GM23248 (cell line): ENCODE measurements around the gene HDAC4. TPM values are rescaled to one million over a fixed set of nuclear protein-coding genes. Genes with fewer than 3 reads are reported as not detected.

Experiments
- DNase-seq: peaks from one replicate; pipeline ENCODE4 v3.0.0-alpha.2; 2015
- H2AFZ ChIP-seq: fragments of 200-600 bp; sonication (generic); 2 replicates; pipeline ENCODE4 v1.6.1; 2016; ENCODE audit warnings: antibody characterized with exemption
- H3F3A ChIP-seq: fragments of 200-600 bp; sonication (generic); 2 replicates; pipeline ENCODE4 v1.6.1; 2016; ENCODE audit warnings: mild to moderate bottlenecking, antibody characterized with exemption, mixed run types; ENCODE audit not compliant: insufficient read depth
- H3K27ac ChIP-seq: fragments of 200-600 bp; sonication (generic); 2 replicates; pipeline ENCODE4 v1.5.1; 2016; ENCODE audit warnings: mild to moderate bottlenecking
- H3K27me3 ChIP-seq: fragments of 200-600 bp; sonication (generic); replicated peaks from 2 replicates; pipeline ENCODE4 v1.6.1; 2016; ENCODE audit warnings: mild to moderate bottlenecking; ENCODE audit not compliant: insufficient read depth
- H3K36me3 ChIP-seq: fragments of 200-600 bp; sonication (generic); 2 replicates; pipeline ENCODE4 v1.6.1; 2016; ENCODE audit warnings: low read depth, mild to moderate bottlenecking
- H3K4me1 ChIP-seq: fragments of 200-600 bp; sonication (generic); 2 replicates; pipeline ENCODE4 v1.6.1; 2016; ENCODE audit warnings: mild to moderate bottlenecking; ENCODE audit not compliant: insufficient read depth
- H3K4me2 ChIP-seq: fragments of 200-600 bp; sonication (generic); one replicate; pipeline ENCODE4 v1.6.1; 2016; ENCODE audit warnings: mild to moderate bottlenecking; ENCODE audit not compliant: unreplicated experiment
- H3K4me3 ChIP-seq: fragments of 200-600 bp; sonication (generic); 2 replicates; pipeline ENCODE4 v1.5.1; 2016; ENCODE audit warnings: mild to moderate bottlenecking
- H3K79me2 ChIP-seq: fragments of 200-600 bp; sonication (generic); 2 replicates; pipeline ENCODE4 v1.6.1; 2016; ENCODE audit warnings: mild to moderate bottlenecking; ENCODE audit not compliant: insufficient read depth
- H3K9ac ChIP-seq: fragments of 200-600 bp; sonication (generic); 2 replicates; pipeline ENCODE4 v1.6.1; 2016; ENCODE audit warnings: mild to moderate bottlenecking
- H3K9me2 ChIP-seq: fragments of 200-600 bp; sonication (generic); 2 replicates; pipeline ENCODE4 v1.6.1; 2016; ENCODE audit warnings: mixed run types, mild to moderate bottlenecking, moderate library complexity; ENCODE audit not compliant: insufficient read depth
- H3K9me3 ChIP-seq: fragments of 200-600 bp; sonication (generic); one replicate; pipeline ENCODE4 v1.6.1; 2017; ENCODE audit warnings: low read depth
- H4K20me1 ChIP-seq: fragments of 200-600 bp; sonication (generic); 2 replicates; pipeline ENCODE4 v1.6.0; 2016; ENCODE audit not compliant: insufficient read depth
- EZH2 ChIP-seq: fragments of 200-600 bp; sonication (generic); IDR thresholded peaks from 2 replicates; pipeline ENCODE4 v1.6.1; 2018; ENCODE audit warnings: antibody characterized with exemption, mild to moderate bottlenecking; ENCODE audit not compliant: insufficient read depth, poor library complexity, severe bottlenecking
- EZH2phosphoT487 ChIP-seq: fragments of 200-600 bp; sonication (generic); IDR thresholded peaks from 2 replicates; pipeline ENCODE4 v1.6.1; 2018; ENCODE audit warnings: antibody characterized with exemption, moderate library complexity, mild to moderate bottlenecking, low read depth; ENCODE audit not compliant: insufficient read depth
- WGBS, 2 experiments: methylation state at CpG; one replicate each; pipeline ENCODE4 v1.1.6; 2015 to 2017; ENCODE audit warnings: low lambda C conversion rate in 2 of 2, low coverage in 1 of 2; ENCODE audit errors: missing lambda C conversion rate in 2 of 2; 5-methylcytosine and 5-hydroxymethylcytosine counted together
- in situ Hi-C: fragments of 300-500 bp; cut with MboI; formaldehyde crosslinking; loops from 2 replicates; pipeline ENCODE4 v1.15.0; 2020
- polyA plus RNA-seq: library from polyadenylated mRNA; unstranded; fragments of >200 nt; fragmentation: Nextera tagmentation; extraction: Ambion mirVana; gene quantifications from 2 replicates; pipeline ENCODE4 v1.2.1, GENCODE V29; 2016
- total RNA-seq: library from RNA; depleted of rRNA; stranded (reverse); fragments of >200 nt; shearing (Covaris generic); gene quantifications from 2 replicates; pipeline ENCODE4 v1.2.3, GENCODE V29; 2014

HDAC4 gene
- total and polyA plus RNA-seq, 2 experiments from 2014 or later, result 2.1 to 6.3 TPM

DNA sequence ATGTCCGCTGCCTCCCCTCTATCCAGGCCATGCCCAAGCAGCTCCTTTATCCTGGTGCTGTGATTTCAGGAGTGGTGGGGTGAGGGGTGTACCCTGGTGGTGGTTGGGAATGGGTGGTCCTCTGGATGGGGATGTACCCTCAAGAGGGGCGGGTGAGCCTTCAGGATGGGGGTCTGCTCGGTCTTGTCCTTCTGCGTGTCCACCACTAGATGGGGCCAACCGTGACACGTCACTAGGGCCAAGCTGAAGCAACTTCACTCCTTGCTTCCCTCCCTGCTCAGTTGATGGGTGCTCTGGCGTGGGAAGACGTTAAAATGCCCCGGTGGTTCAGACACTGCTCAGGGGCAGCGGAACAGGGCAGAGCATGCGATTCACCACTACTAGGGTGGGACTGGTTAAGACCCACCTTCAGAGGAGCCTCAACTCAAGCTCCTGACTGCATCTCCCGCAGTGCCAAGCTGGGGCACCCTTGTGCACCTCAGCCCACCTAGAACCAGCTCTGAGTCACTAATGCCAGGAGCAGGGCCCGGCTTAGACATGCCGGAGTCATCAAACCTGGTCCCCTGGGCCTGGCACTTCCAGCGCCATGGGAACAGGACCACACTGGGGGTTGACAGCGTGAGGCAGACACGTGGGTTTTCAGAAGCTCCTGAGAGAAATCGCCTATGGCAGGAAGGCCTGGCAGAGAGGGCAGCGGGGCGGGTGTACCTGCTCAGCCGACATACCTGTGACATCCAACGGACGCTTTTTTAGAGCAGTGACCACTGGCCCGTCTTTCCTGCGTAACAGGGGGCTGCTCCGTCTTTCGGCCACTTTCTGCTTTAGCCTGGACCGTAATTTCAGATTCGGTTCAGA lies 256.7 kb downstream of the HDAC4 start:
- no peaks in the 10 kb centered on the region for H3K9me2 ChIP-seq
- no peaks in the 10 kb centered on the region for H3K4me1 ChIP-seq
- no peak overlapping the region for H2AFZ ChIP-seq
- no peaks in the 10 kb centered on the region for H3F3A ChIP-seq
- no peaks in the 10 kb centered on the region for H3K79me2 ChIP-seq
- whole genome bisulfite sequencing, 2 experiments, result 89% methylated on average over 29 of the region's 29 CpGs
- TF ChIP-seq EZH2phosphoT487 (no peak), EZH2 (no peak)
- in situ Hi-C loops, result no loop called here
- H3K9me3 ChIP-seq, result no peaks in the 10 kb centered on the region
- no peak overlapping the region for H3K4me2 ChIP-seq
- H3K9ac ChIP-seq, result no peak overlapping the region
- no peaks in the 10 kb centered on the region for H3K27me3 ChIP-seq
- H4K20me1 ChIP-seq, result no peaks in the 10 kb centered on the region
- H3K36me3 ChIP-seq, result no peaks in the 10 kb centered on the region
- peak; percentile 69 for DNase-seq
- no peak overlapping the region for H3K4me3 ChIP-seq
- H3K27ac ChIP-seq, result no peak overlapping the region

- no peak overlapping the region for H3K4me3 ChIP-seq
- H3F3A ChIP-seq, result no peaks in the 10 kb centered on the region
- no peak for TF ChIP-seq EZH2phosphoT487
- TF ChIP-seq EZH2, result no peak
- no peaks in the 10 kb centered on the region for H3K9me3 ChIP-seq
- no peaks in the 10 kb centered on the region for H3K4me1 ChIP-seq
- no peaks in the 10 kb centered on the region for H4K20me1 ChIP-seq
- no peaks in the 10 kb centered on the region for H3K27me3 ChIP-seq
- no peaks in the 10 kb centered on the region for H3K79me2 ChIP-seq
- in situ Hi-C loops, result no loop called here
- H2AFZ ChIP-seq, result no peak overlapping the region
- H3K36me3 ChIP-seq, result no peaks in the 10 kb centered on the region
- no peak overlapping the region for H3K4me2 ChIP-seq
- H3K9ac ChIP-seq, result no peak overlapping the region
- peak; percentile 42 for DNase-seq
- no peaks in the 10 kb centered on the region for H3K9me2 ChIP-seq
- WGBS, 2 experiments, result 89 to 98% methylated on average over 9 of the region's 9 CpGs
- no peak overlapping the region for H3K27ac ChIP-seq
Observed at GRCh38 chr2:239142806-239143205, 258.0 kb downstream of the HDAC4 start.

GRCh38 chr2:239142296-239142695 lies 258.5 kb downstream of the HDAC4 start:
- in situ Hi-C loops, result no loop called here
- no peaks in the 10 kb centered on the region for H3K4me1 ChIP-seq
- no peaks in the 10 kb centered on the region for H3F3A ChIP-seq
- no peaks in the 10 kb centered on the region for H3K27me3 ChIP-seq
- H3K9ac ChIP-seq, result no peak overlapping the region
- no peak overlapping the region for H3K27ac ChIP-seq
- WGBS, 2 experiments, result 97 to 99% methylated on average over 13 of the region's 13 CpGs
- no peak overlapping the region for H2AFZ ChIP-seq
- H3K4me3 ChIP-seq, result no peak overlapping the region
- no peaks in the 10 kb centered on the region for H3K36me3 ChIP-seq
- H4K20me1 ChIP-seq, result no peaks in the 10 kb centered on the region
- H3K9me2 ChIP-seq, result no peaks in the 10 kb centered on the region
- H3K79me2 ChIP-seq, result no peaks in the 10 kb centered on the region
- no peak for DNase-seq
- no peaks in the 10 kb centered on the region for H3K9me3 ChIP-seq
- H3K4me2 ChIP-seq, result no peak overlapping the region
- no peak for TF ChIP-seq EZH2phosphoT487

DNA sequence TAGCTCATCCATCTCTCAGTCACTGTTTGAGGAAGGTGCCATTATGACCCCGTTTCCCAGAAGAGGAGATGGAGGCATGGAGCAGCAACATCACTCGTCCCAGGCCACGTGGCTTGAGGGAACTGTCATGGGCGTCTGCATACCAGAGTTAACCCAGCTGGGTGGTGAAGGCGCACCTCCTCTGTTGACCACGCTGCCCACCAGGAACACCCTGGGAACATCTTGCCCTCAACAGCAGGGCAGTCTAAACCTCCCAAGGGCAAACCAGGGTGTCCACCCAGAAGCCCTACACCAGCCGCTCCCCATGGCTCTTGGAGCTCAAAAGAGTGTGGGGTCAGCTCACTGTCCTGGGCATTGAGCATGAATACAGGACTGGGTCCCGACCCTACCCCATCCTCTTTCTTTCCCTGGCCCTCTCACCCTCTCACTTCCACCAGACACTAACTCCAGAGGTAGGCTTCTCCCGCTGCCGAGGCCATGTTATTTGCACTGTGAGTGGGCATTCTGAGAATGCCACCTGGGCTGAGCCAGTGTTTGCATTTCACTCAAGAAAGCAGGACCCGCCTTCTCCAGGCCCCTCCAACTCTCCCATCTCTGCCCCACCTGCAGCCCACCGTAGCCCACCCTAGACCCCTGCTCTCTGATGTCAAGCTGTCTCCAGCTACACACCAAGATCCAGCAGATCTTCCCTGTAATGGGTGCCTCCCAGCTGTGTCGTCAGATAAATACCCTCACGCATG lies 259.6 kb downstream of the HDAC4 start:
- WGBS, 2 experiments, result 96 to 98% methylated on average over 14 of the region's 14 CpGs
- Histone ChIP-seq H2AFZ (no peak overlapping the region), H3K9me3 (no peaks in the 10 kb centered on the region), H3K4me3 (no peak overlapping the region), H3K4me1 (no peaks in the 10 kb centered on the region), H3K79me2 (no peaks in the 10 kb centered on the region), H3K9ac (no peak overlapping the region), H3K27ac (no peak overlapping the region), H4K20me1 (no peaks in the 10 kb centered on the region), H3K9me2 (no peaks in the 10 kb centered on the region), H3K27me3 (no peaks in the 10 kb centered on the region), H3F3A (no peaks in the 10 kb centered on the region), H3K4me2 (no peak overlapping the region), H3K36me3 (peaks cover 3% of the 10 kb centered on the region; the same call in 1 of the 2 replicates)
- in situ Hi-C loops, result no loop called here
- TF ChIP-seq EZH2phosphoT487 (no peak), EZH2 (no peak)
- no peak for DNase-seq
